Prostate gland (tissue), 2 donors: ENCODE measurements around the gene AMDHD2. TPM values are rescaled to one million over a fixed set of nuclear protein-coding genes. Genes with fewer than 3 reads are reported as not detected.

ENCODE experiments used
- DNase-seq: peaks from one replicate; pipeline ENCODE4 v3.0.0-alpha.2; 2019; ENCODE audit warnings: low spot score
- H3K27ac ChIP-seq, 2 donors: fragments of 200-600 bp; sonication (generic); 2 replicates each; pipeline ENCODE4 v1.5.1; 2017 to 2019
- H3K27me3 ChIP-seq: fragments of 200-600 bp; sonication (generic); replicated peaks from 2 replicates; pipeline ENCODE4 v1.5.1; 2019; ENCODE audit not compliant: insufficient read depth
- H3K36me3 ChIP-seq, 2 donors: fragments of 200-600 bp; sonication (generic); 1 replicate in 1 of 2; 2 replicates in 1 of 2; pipeline versions ENCODE4 v1.5.1 to v1.8.1; 2017 to 2019
- H3K4me1 ChIP-seq: fragments of 200-600 bp; sonication (generic); replicated peaks from 2 replicates; pipeline ENCODE4 v1.5.1; 2019
- H3K4me3 ChIP-seq, 2 donors: fragments of 200-600 bp; sonication (generic); 2 replicates each; pipeline ENCODE4 v1.5.1; 2017 to 2019
- H3K9me3 ChIP-seq: fragments of 200-600 bp; sonication (generic); 2 replicates; pipeline ENCODE4 v1.5.1; 2017
- CTCF ChIP-seq, 4 experiments: fragments of 200-600 bp in 2 of 4; fragments of 450-650 bp in 2 of 4; sonication (generic) in 2 of 4; IDR thresholded peaks; 1 replicate in 3 of 4; 2 replicates in 1 of 4; pipeline ENCODE4 v1.5.1; 2016 to 2019; ENCODE audit warnings: antibody characterized with exemption in 4 of 4, mild to moderate bottlenecking in 2 of 4, moderate library complexity in 2 of 4
- POLR2A ChIP-seq: fragments of 450-650 bp; IDR thresholded peaks from one replicate; pipeline ENCODE4 v1.6.1; 2016; ENCODE audit warnings: antibody characterized with exemption, mild to moderate bottlenecking
- POLR2AphosphoS5 ChIP-seq: sonication (generic); formaldehyde crosslinking; IDR thresholded peaks from one replicate; pipeline ENCODE4 v1.6.1; 2017; ENCODE audit warnings: antibody characterized with exemption
- WGBS: methylation state at CpG from one replicate; pipeline ENCODE4 v1.1.5; 2018; 5-methylcytosine and 5-hydroxymethylcytosine counted together
- intact Hi-C: fragments of 100-400 bp; cut with DNase I; formaldehyde crosslinking; loops from one replicate; pipeline ENCODE4 v1.14.2; 2022
- total RNA-seq, 2 donors: library from RNA; depleted of rRNA; stranded (reverse); fragments of >200 nt; gene quantifications; one replicate each; pipeline ENCODE4 v1.1.0, GENCODE V29; 2016

Gene AMDHD2
- total RNA-seq, 2 donors from 2014 or later = 41.4 to 78.1 TPM

GRCh38 chr16:2505695-2506094 lies 14.5 kb upstream of the AMDHD2 start:
- intact Hi-C loops = no loop called here
- H3K4me1 ChIP-seq = peaks cover 5% of the 10 kb centered on the region
- 90% methylated on average over 14 of the region's 14 CpGs for WGBS

DNA sequence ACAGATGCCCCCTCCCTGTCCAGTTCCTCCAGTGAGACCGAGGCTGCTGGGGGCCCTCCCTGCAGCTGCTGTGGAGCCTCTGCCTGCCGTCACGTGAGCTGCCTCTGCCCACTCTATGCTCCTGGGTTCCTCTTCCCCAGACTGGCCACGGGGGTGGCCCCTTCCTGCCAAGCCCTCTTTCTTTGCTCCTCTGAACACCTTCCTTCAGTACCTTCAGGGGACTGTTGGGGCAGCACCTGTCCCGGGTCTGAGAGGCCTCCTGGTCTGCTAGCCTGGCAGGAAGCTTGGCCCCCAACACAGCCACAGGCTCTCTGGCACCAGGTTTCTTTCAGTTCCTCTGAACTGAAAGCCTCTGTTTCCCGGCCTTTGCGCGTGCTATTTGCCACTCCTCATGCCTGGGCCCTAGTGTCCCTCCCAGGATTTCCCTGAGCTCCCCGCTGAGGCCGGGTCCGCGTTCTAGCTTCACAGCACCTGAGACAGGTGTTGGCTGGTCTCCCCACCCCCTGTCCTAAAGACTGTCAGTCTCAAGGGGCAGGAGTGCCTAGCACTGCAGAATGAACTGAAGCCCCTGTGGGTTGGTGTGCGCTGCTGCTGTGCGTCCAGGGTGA lies 13.0 kb upstream of the AMDHD2 start:
- DNase-seq = no peak
- WGBS = 83% methylated on average over 13 of the region's 14 CpGs
- Histone ChIP-seq H3K27me3 (no peaks in the 10 kb centered on the region), H3K4me3 (no peak overlapping the region), H3K9me3 (no peaks in the 10 kb centered on the region), H3K27ac (no peak overlapping the region), H3K4me1 (no peaks in the 10 kb centered on the region), H3K36me3 (no peaks in the 10 kb centered on the region)
- intact Hi-C loops = no loop called here
- TF ChIP-seq POLR2A = no peak
- TF ChIP-seq POLR2AphosphoS5 = no peak
- no peak for TF ChIP-seq CTCF (IDR thresholded peaks at IDR 0.05)

More at GRCh38 chr16:2505695-2506094, 14.5 kb upstream of the AMDHD2 start:
- no peak for DNase-seq
- no peak overlapping the region for H3K4me3 ChIP-seq
- H3K27me3 ChIP-seq = no peaks in the 10 kb centered on the region
- no peaks in the 10 kb centered on the region for H3K36me3 ChIP-seq
- no peak overlapping the region for H3K27ac ChIP-seq
- H3K9me3 ChIP-seq = no peaks in the 10 kb centered on the region
- TF ChIP-seq POLR2AphosphoS5 (no peak), CTCF (IDR thresholded peaks at IDR 0.05) (no peak), POLR2A (no peak)

- Histone ChIP-seq H3K36me3 (no peaks in the 10 kb centered on the region), H3K4me3 (no peak overlapping the region), H3K27me3 (no peaks in the 10 kb centered on the region), H3K27ac (no peak overlapping the region), H3K4me1 (no peaks in the 10 kb centered on the region), H3K9me3 (no peaks in the 10 kb centered on the region)
- TF ChIP-seq POLR2A = no peak
- TF ChIP-seq POLR2AphosphoS5 = no peak
- no peak for TF ChIP-seq CTCF (IDR thresholded peaks at IDR 0.05)
- no peak for DNase-seq
- 84% methylated on average over 10 of the region's 11 CpGs for WGBS
- intact Hi-C loops = no loop called here
Observed at GRCh38 chr16:2507665-2508064, 12.5 kb upstream of the AMDHD2 start.

GRCh38 chr16:2508722-2509400 lies 11.3 kb upstream of the AMDHD2 start:
- 90% methylated on average over 18 of the region's 18 CpGs for WGBS
- H3K36me3 ChIP-seq = no peaks in the 10 kb centered on the region
- no peak overlapping the region for H3K4me3 ChIP-seq
- TF ChIP-seq POLR2A (no peak), CTCF (IDR thresholded peaks at IDR 0.05) (no peak), POLR2AphosphoS5 (no peak)
- no peak for DNase-seq
- no peaks in the 10 kb centered on the region for H3K9me3 ChIP-seq
- H3K4me1 ChIP-seq = no peaks in the 10 kb centered on the region
- no peak overlapping the region for H3K27ac ChIP-seq
- intact Hi-C loops = no loop called here
- H3K27me3 ChIP-seq = no peaks in the 10 kb centered on the region
